ENCODE data around the gene TPO. TPM values are rescaled to one million over a fixed set of nuclear protein-coding genes. Genes with fewer than 3 reads are reported as not detected.

TPO gene
- total RNA-seq, 1 experiment from 2014 or later = not detected

DNA sequence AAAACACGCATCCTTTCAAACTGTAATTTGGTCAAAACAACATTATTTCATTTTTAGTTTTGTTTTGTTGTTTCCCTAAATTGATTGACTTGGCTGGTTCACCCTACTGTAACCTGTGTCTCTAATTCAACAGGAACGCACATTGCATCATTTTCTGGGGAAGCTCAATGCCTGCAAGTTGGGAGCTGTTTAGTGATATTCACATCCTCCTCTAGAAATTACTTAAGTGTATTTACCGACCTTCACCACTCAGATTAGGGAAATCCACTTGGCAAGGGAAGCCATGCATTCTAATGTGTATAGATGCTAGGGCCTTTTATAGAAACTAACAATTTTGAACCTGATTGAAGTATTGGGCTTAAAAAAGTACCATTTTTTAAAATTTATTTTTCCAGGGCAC lies 7.3 kb upstream of the TPO start:
- TF ChIP-seq, protein P1, sequence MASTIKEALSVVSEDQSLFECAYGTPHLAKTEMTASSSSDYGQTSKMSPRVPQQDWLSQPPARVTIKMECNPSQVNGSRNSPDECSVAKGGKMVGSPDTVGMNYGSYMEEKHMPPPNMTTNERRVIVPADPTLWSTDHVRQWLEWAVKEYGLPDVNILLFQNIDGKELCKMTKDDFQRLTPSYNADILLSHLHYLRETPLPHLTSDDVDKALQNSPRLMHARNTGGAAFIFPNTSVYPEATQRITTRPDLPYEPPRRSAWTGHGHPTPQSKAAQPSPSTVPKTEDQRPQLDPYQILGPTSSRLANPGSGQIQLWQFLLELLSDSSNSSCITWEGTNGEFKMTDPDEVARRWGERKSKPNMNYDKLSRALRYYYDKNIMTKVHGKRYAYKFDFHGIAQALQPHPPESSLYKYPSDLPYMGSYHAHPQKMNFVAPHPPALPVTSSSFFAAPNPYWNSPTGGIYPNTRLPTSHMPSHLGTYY (CRISPR knock-in tag; IDR thresholded peaks at IDR 0.05) = no peak
- TF ChIP-seq, protein P2, sequence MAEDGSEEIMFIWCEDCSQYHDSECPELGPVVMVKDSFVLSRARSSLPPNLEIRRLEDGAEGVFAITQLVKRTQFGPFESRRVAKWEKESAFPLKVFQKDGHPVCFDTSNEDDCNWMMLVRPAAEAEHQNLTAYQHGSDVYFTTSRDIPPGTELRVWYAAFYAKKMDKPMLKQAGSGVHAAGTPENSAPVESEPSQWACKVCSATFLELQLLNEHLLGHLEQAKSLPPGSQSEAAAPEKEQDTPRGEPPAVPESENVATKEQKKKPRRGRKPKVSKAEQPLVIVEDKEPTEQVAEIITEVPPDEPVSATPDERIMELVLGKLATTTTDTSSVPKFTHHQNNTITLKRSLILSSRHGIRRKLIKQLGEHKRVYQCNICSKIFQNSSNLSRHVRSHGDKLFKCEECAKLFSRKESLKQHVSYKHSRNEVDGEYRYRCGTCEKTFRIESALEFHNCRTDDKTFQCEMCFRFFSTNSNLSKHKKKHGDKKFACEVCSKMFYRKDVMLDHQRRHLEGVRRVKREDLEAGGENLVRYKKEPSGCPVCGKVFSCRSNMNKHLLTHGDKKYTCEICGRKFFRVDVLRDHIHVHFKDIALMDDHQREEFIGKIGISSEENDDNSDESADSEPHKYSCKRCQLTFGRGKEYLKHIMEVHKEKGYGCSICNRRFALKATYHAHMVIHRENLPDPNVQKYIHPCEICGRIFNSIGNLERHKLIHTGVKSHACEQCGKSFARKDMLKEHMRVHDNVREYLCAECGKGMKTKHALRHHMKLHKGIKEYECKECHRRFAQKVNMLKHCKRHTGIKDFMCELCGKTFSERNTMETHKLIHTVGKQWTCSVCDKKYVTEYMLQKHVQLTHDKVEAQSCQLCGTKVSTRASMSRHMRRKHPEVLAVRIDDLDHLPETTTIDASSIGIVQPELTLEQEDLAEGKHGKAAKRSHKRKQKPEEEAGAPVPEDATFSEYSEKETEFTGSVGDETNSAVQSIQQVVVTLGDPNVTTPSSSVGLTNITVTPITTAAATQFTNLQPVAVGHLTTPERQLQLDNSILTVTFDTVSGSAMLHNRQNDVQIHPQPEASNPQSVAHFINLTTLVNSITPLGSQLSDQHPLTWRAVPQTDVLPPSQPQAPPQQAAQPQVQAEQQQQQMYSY (CRISPR knock-in tag; IDR thresholded peaks at IDR 0.05) = no peak
- TF ChIP-seq SP1 (CRISPR knock-in tag; conservative IDR thresholded peaks at IDR 0.05) (no peak), GTF2I (CRISPR knock-in tag; conservative IDR thresholded peaks at IDR 0.05) (no peak), HMGA2 (CRISPR knock-in tag; IDR thresholded peaks at IDR 0.05) (no peak), SMAD4 (CRISPR knock-in tag; IDR thresholded peaks at IDR 0.05) (no peak), ZNF219 (CRISPR knock-in tag; IDR thresholded peaks at IDR 0.05; ENCODE audit: borderline replicate concordance) (no peak), ZNF263 (CRISPR knock-in tag; IDR thresholded peaks at IDR 0.05; ENCODE audit: low read depth) (no peak), CBFB (CRISPR knock-in tag; IDR thresholded peaks at IDR 0.05; ENCODE audit: low read depth) (no peak), FOXP1 (CRISPR knock-in tag; IDR thresholded peaks at IDR 0.05; ENCODE audit: borderline replicate concordance) (no peak)
- TF ChIP-seq, protein P3, sequence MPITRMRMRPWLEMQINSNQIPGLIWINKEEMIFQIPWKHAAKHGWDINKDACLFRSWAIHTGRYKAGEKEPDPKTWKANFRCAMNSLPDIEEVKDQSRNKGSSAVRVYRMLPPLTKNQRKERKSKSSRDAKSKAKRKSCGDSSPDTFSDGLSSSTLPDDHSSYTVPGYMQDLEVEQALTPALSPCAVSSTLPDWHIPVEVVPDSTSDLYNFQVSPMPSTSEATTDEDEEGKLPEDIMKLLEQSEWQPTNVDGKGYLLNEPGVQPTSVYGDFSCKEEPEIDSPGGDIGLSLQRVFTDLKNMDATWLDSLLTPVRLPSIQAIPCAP (CRISPR knock-in tag; IDR thresholded peaks at IDR 0.05) = no peak
- TF ChIP-seq, protein P4, sequence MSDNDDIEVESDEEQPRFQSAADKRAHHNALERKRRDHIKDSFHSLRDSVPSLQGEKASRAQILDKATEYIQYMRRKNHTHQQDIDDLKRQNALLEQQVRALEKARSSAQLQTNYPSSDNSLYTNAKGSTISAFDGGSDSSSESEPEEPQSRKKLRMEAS (CRISPR knock-in tag; IDR thresholded peaks at IDR 0.05) = no peak
- TF ChIP-seq, protein P5, sequence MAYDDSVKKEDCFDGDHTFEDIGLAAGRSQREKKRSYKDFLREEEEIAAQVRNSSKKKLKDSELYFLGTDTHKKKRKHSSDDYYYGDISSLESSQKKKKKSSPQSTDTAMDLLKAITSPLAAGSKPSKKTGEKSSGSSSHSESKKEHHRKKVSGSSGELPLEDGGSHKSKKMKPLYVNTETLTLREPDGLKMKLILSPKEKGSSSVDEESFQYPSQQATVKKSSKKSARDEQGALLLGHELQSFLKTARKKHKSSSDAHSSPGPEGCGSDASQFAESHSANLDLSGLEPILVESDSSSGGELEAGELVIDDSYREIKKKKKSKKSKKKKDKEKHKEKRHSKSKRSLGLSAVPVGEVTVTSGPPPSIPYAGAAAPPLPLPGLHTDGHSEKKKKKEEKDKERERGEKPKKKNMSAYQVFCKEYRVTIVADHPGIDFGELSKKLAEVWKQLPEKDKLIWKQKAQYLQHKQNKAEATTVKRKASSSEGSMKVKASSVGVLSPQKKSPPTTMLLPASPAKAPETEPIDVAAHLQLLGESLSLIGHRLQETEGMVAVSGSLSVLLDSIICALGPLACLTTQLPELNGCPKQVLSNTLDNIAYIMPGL (CRISPR knock-in tag; IDR thresholded peaks at IDR 0.05) = no peak
- TF ChIP-seq, protein P6, sequence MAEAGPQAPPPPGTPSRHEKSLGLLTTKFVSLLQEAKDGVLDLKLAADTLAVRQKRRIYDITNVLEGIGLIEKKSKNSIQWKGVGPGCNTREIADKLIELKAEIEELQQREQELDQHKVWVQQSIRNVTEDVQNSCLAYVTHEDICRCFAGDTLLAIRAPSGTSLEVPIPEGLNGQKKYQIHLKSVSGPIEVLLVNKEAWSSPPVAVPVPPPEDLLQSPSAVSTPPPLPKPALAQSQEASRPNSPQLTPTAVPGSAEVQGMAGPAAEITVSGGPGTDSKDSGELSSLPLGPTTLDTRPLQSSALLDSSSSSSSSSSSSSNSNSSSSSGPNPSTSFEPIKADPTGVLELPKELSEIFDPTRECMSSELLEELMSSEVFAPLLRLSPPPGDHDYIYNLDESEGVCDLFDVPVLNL (CRISPR knock-in tag; IDR thresholded peaks at IDR 0.05; ENCODE audit: borderline replicate concordance, low read depth) = no peak
- TF ChIP-seq, protein P7, sequence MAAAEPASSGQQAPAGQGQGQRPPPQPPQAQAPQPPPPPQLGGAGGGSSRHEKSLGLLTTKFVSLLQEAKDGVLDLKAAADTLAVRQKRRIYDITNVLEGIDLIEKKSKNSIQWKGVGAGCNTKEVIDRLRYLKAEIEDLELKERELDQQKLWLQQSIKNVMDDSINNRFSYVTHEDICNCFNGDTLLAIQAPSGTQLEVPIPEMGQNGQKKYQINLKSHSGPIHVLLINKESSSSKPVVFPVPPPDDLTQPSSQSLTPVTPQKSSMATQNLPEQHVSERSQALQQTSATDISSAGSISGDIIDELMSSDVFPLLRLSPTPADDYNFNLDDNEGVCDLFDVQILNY (CRISPR knock-in tag; IDR thresholded peaks at IDR 0.05) = no peak
- ATAC-seq (no peak), DNase-seq (ENCODE audit: low spot score) (no peak)
- Mint-ChIP-seq H3K9me3 (peaks cover 9% of the 10 kb centered on the region; the same call in 1 of the 2 replicates), H3K36me3 (no peaks in the 10 kb centered on the region), H3K4me1 (peaks cover 16% of the 10 kb centered on the region), H3K4me3 (no peak overlapping the region), H3K27me3 (ENCODE audit: low read depth) (peaks cover 2% of the 10 kb centered on the region), H3K27ac (no peak overlapping the region)
- ChIA-PET CTCF (no interaction called here), POLR2A (no interaction called here)

DNA sequence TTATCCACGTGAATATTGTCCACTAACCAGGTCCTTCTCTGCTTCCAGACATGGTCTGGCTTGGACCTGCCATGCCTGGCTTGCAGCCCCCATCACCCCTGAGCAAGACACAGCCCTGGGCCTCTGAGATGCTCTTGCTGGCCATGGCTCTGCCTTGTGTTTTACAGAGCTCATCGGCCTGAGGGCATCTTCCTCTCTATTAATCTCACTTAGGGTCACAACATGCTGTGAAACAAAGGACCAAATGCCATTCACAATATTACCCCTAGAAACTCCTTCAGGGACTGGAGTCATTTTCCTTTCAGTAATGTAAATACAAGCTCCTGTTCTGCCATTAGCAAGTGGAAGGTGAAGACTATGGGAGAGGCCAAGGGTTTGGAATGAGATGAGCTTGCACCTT lies 6.8 kb upstream of the TPO start:
- Mint-ChIP-seq H3K9me3 (peaks cover 9% of the 10 kb centered on the region; the same call in 1 of the 2 replicates), H3K36me3 (no peaks in the 10 kb centered on the region), H3K4me1 (peaks cover 18% of the 10 kb centered on the region), H3K4me3 (no peak overlapping the region), H3K27ac (no peak overlapping the region), H3K27me3 (ENCODE audit: low read depth) (peaks cover 6% of the 10 kb centered on the region)
- DNase-seq (ENCODE audit: low spot score) (no peak), ATAC-seq (no peak)
- ChIA-PET CTCF (no interaction called here), POLR2A (no interaction called here)
- no peak for TF ChIP-seq GRHL2 (CRISPR knock-in tag; IDR thresholded peaks at IDR 0.05; ENCODE audit: insufficient replicate concordance, severe bottlenecking)
- TF ChIP-seq JUN (CRISPR knock-in tag; IDR thresholded peaks at IDR 0.05) = no peak
- TF ChIP-seq, protein P8, sequence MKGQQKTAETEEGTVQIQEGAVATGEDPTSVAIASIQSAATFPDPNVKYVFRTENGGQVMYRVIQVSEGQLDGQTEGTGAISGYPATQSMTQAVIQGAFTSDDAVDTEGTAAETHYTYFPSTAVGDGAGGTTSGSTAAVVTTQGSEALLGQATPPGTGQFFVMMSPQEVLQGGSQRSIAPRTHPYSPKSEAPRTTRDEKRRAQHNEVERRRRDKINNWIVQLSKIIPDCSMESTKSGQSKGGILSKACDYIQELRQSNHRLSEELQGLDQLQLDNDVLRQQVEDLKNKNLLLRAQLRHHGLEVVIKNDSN (CRISPR knock-in tag; IDR thresholded peaks at IDR 0.05) = no peak
- no peak for TF ChIP-seq GTF2I (CRISPR knock-in tag; conservative IDR thresholded peaks at IDR 0.05)
- TF ChIP-seq EMX1 (CRISPR knock-in tag; IDR thresholded peaks at IDR 0.05) = no peak
- TF ChIP-seq ZNF121 (CRISPR knock-in tag; IDR thresholded peaks at IDR 0.05) = no peak
- TF ChIP-seq, protein P9, sequence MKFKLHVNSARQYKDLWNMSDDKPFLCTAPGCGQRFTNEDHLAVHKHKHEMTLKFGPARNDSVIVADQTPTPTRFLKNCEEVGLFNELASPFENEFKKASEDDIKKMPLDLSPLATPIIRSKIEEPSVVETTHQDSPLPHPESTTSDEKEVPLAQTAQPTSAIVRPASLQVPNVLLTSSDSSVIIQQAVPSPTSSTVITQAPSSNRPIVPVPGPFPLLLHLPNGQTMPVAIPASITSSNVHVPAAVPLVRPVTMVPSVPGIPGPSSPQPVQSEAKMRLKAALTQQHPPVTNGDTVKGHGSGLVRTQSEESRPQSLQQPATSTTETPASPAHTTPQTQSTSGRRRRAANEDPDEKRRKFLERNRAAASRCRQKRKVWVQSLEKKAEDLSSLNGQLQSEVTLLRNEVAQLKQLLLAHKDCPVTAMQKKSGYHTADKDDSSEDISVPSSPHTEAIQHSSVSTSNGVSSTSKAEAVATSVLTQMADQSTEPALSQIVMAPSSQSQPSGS (CRISPR knock-in tag; IDR thresholded peaks at IDR 0.05; ENCODE audit: borderline replicate concordance, low read depth) = no peak
- no peak for TF ChIP-seq TP53 (CRISPR knock-in tag; IDR thresholded peaks at IDR 0.05)
